Sigmoid colon (tissue), 4 donors: ENCODE data around the gene YBX1.

Source experiments
- CTCF ChIP-seq, 4 experiments: fragments of 450-650 bp in 3 of 4; fragments of 200-600 bp in 1 of 4; IDR thresholded peaks; one replicate each; pipeline ENCODE4 v1.5.1; 2016 to 2019; ENCODE audit warnings: antibody characterized with exemption in 4 of 4, mild to moderate bottlenecking in 3 of 4, moderate library complexity in 2 of 4
- EP300 ChIP-seq, 4 donors: sonication (generic); formaldehyde crosslinking; IDR thresholded peaks; one replicate each; pipeline ENCODE4 v1.6.1; 2017; ENCODE audit warnings: antibody characterized with exemption in 4 of 4
- POLR2AphosphoS5 ChIP-seq, 4 donors: sonication (generic); formaldehyde crosslinking; IDR thresholded peaks; one replicate each; pipeline ENCODE4 v1.6.1; 2017; ENCODE audit warnings: antibody characterized with exemption in 4 of 4

GRCh38 chr1:42639116-42639515 is 43.1 kb upstream of the YBX1 start:
- TF ChIP-seq CTCF (IDR thresholded peaks at IDR 0.05) (no peak), EP300 (IDR thresholded peaks at IDR 0.05) (no peak), POLR2AphosphoS5 (IDR thresholded peaks at IDR 0.05) (no peak)
